ENCODE measurements around the gene OBSCN.

OBSCN gene

GRCh38 chr1:228159008-228159665, 48.7 kb upstream of the OBSCN start:
- no peak for TF ChIP-seq CTCF (IDR thresholded peaks at IDR 0.05; ENCODE audit: low read length)
- TF ChIP-seq EZH2 (IDR thresholded peaks at IDR 0.05; ENCODE audit: borderline replicate concordance, low read length): no peak
- no peaks in the 10 kb centered on the region for H3F3A ChIP-seq (ENCODE audit: insufficient read depth, low read length)
- no peaks in the 10 kb centered on the region for H3K4me1 ChIP-seq (ENCODE audit: insufficient read depth, low read length, severe bottlenecking)
- no peak overlapping the region for H3K4me3 ChIP-seq (ENCODE audit: low read depth, low read length, poor library complexity, severe bottlenecking)
- no peaks in the 10 kb centered on the region for H3K36me3 ChIP-seq (ENCODE audit: insufficient read depth, low read length)
- no peaks in the 10 kb centered on the region for H3K79me2 ChIP-seq (ENCODE audit: insufficient read depth, low read length)
- no peaks in the 10 kb centered on the region for H4K20me1 ChIP-seq (ENCODE audit: insufficient read depth, low read length)
- peaks cover 6% of the 10 kb centered on the region; the same call in 1 of the 2 replicates for H3K27me3 ChIP-seq (ENCODE audit: insufficient read depth, low read length)
- H3K9ac ChIP-seq (ENCODE audit: low read length): no peak overlapping the region
- H3K9me3 ChIP-seq (ENCODE audit: low read length): no peaks in the 10 kb centered on the region
- no peak overlapping the region for H3K27ac ChIP-seq (ENCODE audit: low read depth, low read length, poor library complexity, severe bottlenecking)
- no peaks in the 10 kb centered on the region for H3K9me2 ChIP-seq (ENCODE audit: low read depth, low read length)
- H3K4me2 ChIP-seq (ENCODE audit: low read length): no peak overlapping the region
- H2AFZ ChIP-seq (ENCODE audit: low read length): no peak overlapping the region

- Histone ChIP-seq H3K4me3 (ENCODE audit: low read depth, low read length, poor library complexity, severe bottlenecking) (no peak overlapping the region), H3F3A (ENCODE audit: insufficient read depth, low read length) (no peaks in the 10 kb centered on the region), H3K27ac (ENCODE audit: low read depth, low read length, poor library complexity, severe bottlenecking) (no peak overlapping the region), H3K27me3 (ENCODE audit: insufficient read depth, low read length) (peaks cover 6% of the 10 kb centered on the region; the same call in 1 of the 2 replicates), H3K79me2 (ENCODE audit: insufficient read depth, low read length) (no peaks in the 10 kb centered on the region), H3K36me3 (ENCODE audit: insufficient read depth, low read length) (no peaks in the 10 kb centered on the region), H4K20me1 (ENCODE audit: insufficient read depth, low read length) (no peaks in the 10 kb centered on the region), H3K4me1 (ENCODE audit: insufficient read depth, low read length, severe bottlenecking) (peaks cover 9% of the 10 kb centered on the region), H3K4me2 (ENCODE audit: low read length) (no peak overlapping the region), H3K9me2 (ENCODE audit: low read depth, low read length) (no peaks in the 10 kb centered on the region), H3K9ac (ENCODE audit: low read length) (no peak overlapping the region), H2AFZ (ENCODE audit: low read length) (no peak overlapping the region), H3K9me3 (ENCODE audit: low read length) (no peaks in the 10 kb centered on the region)
- TF ChIP-seq CTCF (IDR thresholded peaks at IDR 0.05; ENCODE audit: low read length): no peak
- TF ChIP-seq EZH2 (IDR thresholded peaks at IDR 0.05; ENCODE audit: borderline replicate concordance, low read length): no peak
These were observed 47.6 kb upstream of the OBSCN start for GRCh38 chr1:228160201-228160761.

GRCh38 chr1:228161362-228161761, 46.5 kb upstream of the OBSCN start:
- no peaks in the 10 kb centered on the region for H3K79me2 ChIP-seq (ENCODE audit: insufficient read depth, low read length)
- TF ChIP-seq CTCF (IDR thresholded peaks at IDR 0.05; ENCODE audit: low read length): no peak
- TF ChIP-seq EZH2 (IDR thresholded peaks at IDR 0.05; ENCODE audit: borderline replicate concordance, low read length): no peak
- no peaks in the 10 kb centered on the region for H4K20me1 ChIP-seq (ENCODE audit: insufficient read depth, low read length)
- H3K36me3 ChIP-seq (ENCODE audit: insufficient read depth, low read length): no peaks in the 10 kb centered on the region
- no peaks in the 10 kb centered on the region for H3F3A ChIP-seq (ENCODE audit: insufficient read depth, low read length)
- H3K27ac ChIP-seq (ENCODE audit: low read depth, low read length, poor library complexity, severe bottlenecking): no peak overlapping the region
- H3K4me2 ChIP-seq (ENCODE audit: low read length): no peak overlapping the region
- H3K9me3 ChIP-seq (ENCODE audit: low read length): no peaks in the 10 kb centered on the region
- no peak overlapping the region for H3K4me3 ChIP-seq (ENCODE audit: low read depth, low read length, poor library complexity, severe bottlenecking)
- H3K4me1 ChIP-seq (ENCODE audit: insufficient read depth, low read length, severe bottlenecking): peaks cover 12% of the 10 kb centered on the region
- no peak overlapping the region for H3K9ac ChIP-seq (ENCODE audit: low read length)
- H3K27me3 ChIP-seq (ENCODE audit: insufficient read depth, low read length): peaks cover 6% of the 10 kb centered on the region; the same call in 1 of the 2 replicates
- H2AFZ ChIP-seq (ENCODE audit: low read length): no peak overlapping the region
- H3K9me2 ChIP-seq (ENCODE audit: low read depth, low read length): no peaks in the 10 kb centered on the region
